GM19193 (cell line): ENCODE results near the gene WNT9B.

Source experiments
- POLR2A ChIP-seq: IDR thresholded peaks from 4 replicates; pipeline ENCODE4 v1.6.1; 2011; ENCODE audit not compliant: insufficient read depth, insufficient read length; ENCODE audit errors: extremely low read depth

WNT9B gene

DNA sequence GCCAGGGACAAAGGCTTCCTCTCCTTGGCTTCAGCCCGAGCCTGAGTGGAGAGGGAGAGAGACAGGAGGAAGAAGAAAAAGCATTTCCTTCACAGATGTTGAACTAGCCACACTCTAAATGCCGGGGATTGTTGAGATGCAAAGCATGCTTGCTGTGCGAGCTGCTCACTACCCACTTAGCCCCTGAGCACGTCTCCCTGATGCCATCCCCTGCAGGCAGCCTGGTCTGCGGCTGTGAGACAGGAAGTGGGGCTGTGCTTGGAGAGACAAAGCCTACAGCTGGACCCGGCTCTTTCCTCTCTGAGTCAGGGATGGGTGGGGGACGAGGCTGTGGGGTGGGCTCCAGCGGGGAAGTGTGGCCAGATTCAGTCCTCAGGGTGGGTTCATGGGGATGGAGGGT, 13.7 kb downstream of the WNT9B start:
- TF ChIP-seq POLR2A: no peak

DNA sequence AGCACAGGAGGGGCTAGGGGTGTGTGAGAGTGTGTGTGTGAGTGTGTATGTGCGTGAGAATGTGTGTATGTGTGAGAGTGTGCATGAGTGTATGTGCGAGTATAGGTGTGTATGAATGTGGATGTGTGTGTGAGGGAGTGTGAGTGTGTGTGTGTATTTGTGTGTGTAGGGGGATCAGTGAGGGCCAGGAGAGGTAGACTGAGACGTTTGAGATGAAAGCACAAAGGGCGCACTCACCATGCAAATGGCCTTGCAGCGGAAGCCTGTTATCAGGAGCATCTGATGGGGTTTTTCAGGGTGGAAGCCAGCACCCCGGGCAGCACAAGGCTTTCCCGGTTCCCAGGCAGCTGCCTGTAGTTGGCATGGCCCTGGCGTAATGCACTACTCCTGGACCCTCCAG, 14.9 kb downstream of the WNT9B start:
- no peak for TF ChIP-seq POLR2A

GRCh38 chr17:46866747-46867146, 15.4 kb downstream of the WNT9B start:
- TF ChIP-seq POLR2A: no peak

DNA sequence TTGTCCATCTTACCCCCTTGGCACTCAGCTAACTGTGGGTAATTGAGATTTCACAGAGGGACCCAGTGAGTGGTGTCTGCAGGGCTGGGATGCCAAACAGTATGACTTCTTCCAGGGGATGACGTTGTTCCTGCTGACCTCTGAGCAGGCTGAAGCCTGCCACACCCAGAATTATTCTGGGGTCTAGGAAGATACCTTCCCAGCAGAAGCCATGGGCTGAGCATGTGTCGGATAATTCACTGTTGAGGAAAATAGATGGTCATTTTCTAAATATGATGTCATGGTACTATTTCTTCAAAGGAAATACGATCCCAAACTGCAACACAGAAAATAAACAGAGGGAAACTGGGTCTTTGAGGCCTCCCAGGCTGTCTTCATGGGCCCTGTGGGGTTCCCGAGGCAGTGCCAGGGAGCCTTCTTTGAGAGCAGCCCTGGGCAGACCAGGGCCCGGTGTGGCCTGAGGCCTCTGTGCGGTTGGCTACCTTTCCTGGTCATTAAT, 17.4 kb downstream of the WNT9B start:
- TF ChIP-seq POLR2A: no peak

- no peak for TF ChIP-seq POLR2A
These were observed 17.9 kb downstream of the WNT9B start for GRCh38 chr17:46869296-46869695.

DNA sequence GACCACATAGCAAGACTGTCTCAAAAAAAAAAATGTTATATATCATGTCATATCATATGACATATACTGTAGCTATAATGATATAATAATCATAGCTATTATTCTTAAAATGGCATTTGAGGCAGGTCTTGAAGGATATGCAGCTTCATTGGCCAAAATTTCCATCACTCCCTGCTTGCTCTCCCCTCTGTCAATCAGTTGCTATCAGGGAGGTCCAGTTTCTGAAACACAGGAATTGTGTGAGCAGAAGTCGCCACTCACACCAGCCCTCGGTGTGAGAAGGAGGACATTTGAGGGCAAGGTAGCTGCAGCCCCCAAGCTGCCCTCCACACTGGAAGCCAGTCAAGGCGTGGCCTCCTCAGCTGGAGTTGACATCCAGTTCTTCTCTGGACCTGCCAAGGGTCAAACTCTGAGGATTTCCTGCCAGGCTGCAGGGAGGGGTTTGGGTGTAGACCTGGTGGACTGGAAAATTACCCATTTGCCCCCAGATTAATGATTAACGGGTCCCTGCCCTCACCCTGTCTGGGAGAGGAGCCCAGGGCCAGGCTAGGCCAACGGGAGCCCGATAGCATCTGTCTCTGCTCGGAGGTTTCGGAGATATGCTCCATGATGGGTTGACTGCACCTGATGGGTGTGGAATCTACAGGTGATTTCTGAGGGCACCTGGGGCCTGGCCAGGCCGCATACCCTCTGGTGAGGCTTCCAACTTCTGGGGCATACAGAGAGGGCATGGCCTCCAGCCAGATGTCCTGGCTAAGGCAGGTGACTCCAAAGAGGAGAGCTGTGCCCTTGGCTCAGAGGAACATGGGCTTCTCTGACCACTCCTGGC, 18.8 kb downstream of the WNT9B start:
- TF ChIP-seq POLR2A: no peak

DNA sequence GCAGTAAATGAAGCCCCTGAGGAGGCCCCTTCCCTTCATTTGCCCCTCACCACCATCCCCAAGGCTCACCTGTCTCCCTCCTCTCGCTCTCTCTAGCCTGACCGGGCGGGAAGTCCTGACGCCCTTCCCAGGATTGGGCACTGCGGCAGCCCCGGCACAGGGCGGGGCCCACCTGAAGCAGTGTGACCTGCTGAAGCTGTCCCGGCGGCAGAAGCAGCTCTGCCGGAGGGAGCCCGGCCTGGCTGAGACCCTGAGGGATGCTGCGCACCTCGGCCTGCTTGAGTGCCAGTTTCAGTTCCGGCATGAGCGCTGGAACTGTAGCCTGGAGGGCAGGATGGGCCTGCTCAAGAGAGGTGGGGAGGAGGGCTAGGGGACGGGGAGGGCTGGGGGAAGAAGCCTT, 21.0 kb downstream of the WNT9B start:
- TF ChIP-seq POLR2A: no peak

GRCh38 chr17:46873941-46874645, 22.7 kb downstream of the WNT9B start:
- TF ChIP-seq POLR2A: no peak

- no peak for TF ChIP-seq POLR2A
These were observed 23.5 kb downstream of the WNT9B start for GRCh38 chr17:46874906-46875305.

DNA sequence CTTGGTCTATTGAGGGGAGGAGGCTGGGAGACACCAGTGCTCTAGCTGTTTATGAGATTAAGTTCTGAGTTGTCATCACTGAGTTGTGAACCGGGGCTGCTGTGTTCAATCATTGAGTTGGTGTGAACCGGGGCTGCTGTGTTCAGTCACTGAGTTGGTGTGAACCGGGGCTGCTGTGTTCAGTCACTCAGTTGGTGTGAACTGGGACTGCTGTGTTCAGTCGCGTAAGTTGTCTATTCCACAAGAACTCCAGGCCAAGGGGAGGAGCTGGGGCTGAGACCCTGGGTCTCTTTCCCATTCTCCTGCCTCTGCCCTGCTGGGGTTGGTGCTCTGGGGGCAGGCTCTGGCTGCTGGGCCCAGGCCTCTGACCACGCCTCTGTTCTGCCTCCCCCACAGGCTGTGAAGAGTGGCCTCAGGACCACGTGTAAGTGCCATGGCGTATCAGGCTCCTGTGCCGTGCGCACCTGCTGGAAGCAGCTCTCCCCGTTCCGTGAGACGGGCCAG, 24.5 kb downstream of the WNT9B start:
- no peak for TF ChIP-seq POLR2A

DNA sequence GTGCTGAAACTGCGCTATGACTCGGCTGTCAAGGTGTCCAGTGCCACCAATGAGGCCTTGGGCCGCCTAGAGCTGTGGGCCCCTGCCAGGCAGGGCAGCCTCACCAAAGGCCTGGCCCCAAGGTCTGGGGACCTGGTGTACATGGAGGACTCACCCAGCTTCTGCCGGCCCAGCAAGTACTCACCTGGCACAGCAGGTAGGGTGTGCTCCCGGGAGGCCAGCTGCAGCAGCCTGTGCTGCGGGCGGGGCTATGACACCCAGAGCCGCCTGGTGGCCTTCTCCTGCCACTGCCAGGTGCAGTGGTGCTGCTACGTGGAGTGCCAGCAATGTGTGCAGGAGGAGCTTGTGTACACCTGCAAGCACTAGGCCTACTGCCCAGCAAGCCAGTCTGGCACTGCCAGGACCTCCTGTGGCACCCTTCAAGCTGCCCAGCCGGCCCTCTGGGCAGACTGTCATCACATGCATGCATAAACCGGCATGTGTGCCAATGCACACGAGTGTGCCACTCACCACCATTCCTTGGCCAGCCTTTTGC, 25.0 kb downstream of the WNT9B start:
- no peak for TF ChIP-seq POLR2A

GRCh38 chr17:46876926-46877325, 25.5 kb downstream of the WNT9B start:
- no peak for TF ChIP-seq POLR2A

DNA sequence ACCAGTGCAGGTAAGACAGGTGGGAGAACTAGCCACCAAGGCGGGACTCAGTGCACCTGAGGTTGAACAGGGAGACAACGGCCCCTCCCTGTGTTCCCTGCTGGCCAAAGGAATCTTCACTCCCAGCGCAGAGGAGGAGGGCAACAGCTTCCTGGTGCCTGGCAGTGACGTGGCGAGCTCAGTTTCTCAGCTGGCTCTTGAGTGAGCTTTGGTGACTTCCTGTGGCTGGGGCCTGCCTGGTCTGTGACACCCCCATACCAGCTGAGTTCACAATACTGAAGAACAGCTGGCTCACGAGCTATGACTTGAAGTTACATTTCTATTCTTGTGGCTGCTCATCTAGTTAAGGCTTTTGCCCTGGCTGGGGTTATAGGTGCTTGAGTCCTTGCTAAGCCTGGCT, 26.1 kb downstream of the WNT9B start:
- no peak for TF ChIP-seq POLR2A

- TF ChIP-seq POLR2A: no peak
These were observed 26.7 kb downstream of the WNT9B start for GRCh38 chr17:46878055-46878454.

GRCh38 chr17:46879101-46879500, 27.7 kb downstream of the WNT9B start:
- TF ChIP-seq POLR2A: no peak
